GM12872 (cell line): ENCODE results near the gene TICAM2.

Experiments used
- CTCF ChIP-seq: IDR thresholded peaks from 3 replicates; pipeline ENCODE4 v1.5.1; 2011; ENCODE audit warnings: low read depth, mild to moderate bottlenecking, low read length, moderate library complexity; ENCODE audit not compliant: insufficient read depth

Gene TICAM2

GRCh38 chr5:115637507-115637906 is 35.2 kb upstream of the TICAM2 start:
- no peak for TF ChIP-seq CTCF

GRCh38 chr5:115636008-115636407 is 33.7 kb upstream of the TICAM2 start:
- TF ChIP-seq CTCF, result no peak

- TF ChIP-seq CTCF, result peak; percentile 83
Measured at GRCh38 chr5:115634343-115635132, 32.3 kb upstream of the TICAM2 start.

- TF ChIP-seq CTCF, result no peak
Measured at GRCh38 chr5:115629903-115630302, 27.6 kb upstream of the TICAM2 start.

- TF ChIP-seq CTCF, result no peak
Measured at GRCh38 chr5:115627295-115627865, 25.1 kb upstream of the TICAM2 start.

GRCh38 chr5:115626445-115626823 is 24.2 kb upstream of the TICAM2 start:
- no peak for TF ChIP-seq CTCF

GRCh38 chr5:115625579-115626444 is 23.5 kb upstream of the TICAM2 start, which contains the start of gene TMED7:
Gene TMED7 (minus strand): TSS chr5:115626036. CDS start chr5:115625792, 244 bp downstream.
- no peak for TF ChIP-seq CTCF
